ENCODE data around the gene SLC2A1. TPM values are rescaled to one million over a fixed set of nuclear protein-coding genes. Genes with fewer than 3 reads are reported as not detected.

SLC2A1 gene
- total RNA-seq, 1 experiment from 2014 or later: 327 TPM

- CTCF ChIA-PET: no interaction called here
- H2AFZ ChIP-seq: no peak overlapping the region
- BruUV-seq (replicated peaks): no TSS peak
Observed at GRCh38 chr1:43000271-43000670, 41.6 kb upstream of the SLC2A1 start.

GRCh38 chr1:42999308-42999707 lies 40.6 kb upstream of the SLC2A1 start:
- BruUV-seq (replicated peaks): no TSS peak
- POLR2A ChIA-PET (ENCODE audit: unreplicated experiment): no interaction called here
- H3K4me2 ChIP-seq: no peak overlapping the region

More at GRCh38 chr1:43000271-43000670, 41.6 kb upstream of the SLC2A1 start:
- TF ChIP-seq CTCF (conservative IDR thresholded peaks at IDR 0.05) (no peak), EZH2 (IDR thresholded peaks at IDR 0.05; ENCODE audit: low read depth) (no peak)
- H3K36me3 ChIP-seq (ENCODE audit: low read depth): no peaks in the 10 kb centered on the region
- H3K4me1 ChIP-seq (replicated peaks; ENCODE audit: insufficient read depth): no peaks in the 10 kb centered on the region
- DNase-seq: no peak
- no peak overlapping the region for H3K4me3 ChIP-seq
- H3K4me2 ChIP-seq: no peak overlapping the region
- H4K20me1 ChIP-seq (ENCODE audit: insufficient read depth): no peaks in the 10 kb centered on the region
- intact Hi-C loops (cut with micrococcal nuclease; ENCODE audit: unreplicated experiment): no loop called here
- POLR2A ChIA-PET (ENCODE audit: unreplicated experiment): no interaction called here
- H3K27ac ChIP-seq: no peak overlapping the region
- H3K9me3 ChIP-seq (ENCODE audit: insufficient read depth, low read depth): no peaks in the 10 kb centered on the region
- H3K27me3 ChIP-seq (ENCODE audit: insufficient read depth, low read depth): no peaks in the 10 kb centered on the region
- H3F3A ChIP-seq (ENCODE audit: insufficient read depth, low read depth): no peaks in the 10 kb centered on the region
- H3K9me2 ChIP-seq (ENCODE audit: insufficient read depth): no peaks in the 10 kb centered on the region
- H3K79me2 ChIP-seq (ENCODE audit: low read depth): no peaks in the 10 kb centered on the region

GRCh38 chr1:42998386-42998785 lies 39.7 kb upstream of the SLC2A1 start:
- Histone ChIP-seq H3K4me1 (replicated peaks; ENCODE audit: insufficient read depth) (no peaks in the 10 kb centered on the region), H3K4me3 (no peak overlapping the region), H3K9me2 (ENCODE audit: insufficient read depth) (no peaks in the 10 kb centered on the region), H3K9me3 (ENCODE audit: insufficient read depth, low read depth) (no peaks in the 10 kb centered on the region), H3K79me2 (ENCODE audit: low read depth) (no peaks in the 10 kb centered on the region), H3K27ac (no peak overlapping the region), H2AFZ (no peak overlapping the region), H4K20me1 (ENCODE audit: insufficient read depth) (no peaks in the 10 kb centered on the region), H3K36me3 (ENCODE audit: low read depth) (no peaks in the 10 kb centered on the region), H3K27me3 (ENCODE audit: insufficient read depth, low read depth) (no peaks in the 10 kb centered on the region), H3F3A (ENCODE audit: insufficient read depth, low read depth) (no peaks in the 10 kb centered on the region), H3K4me2 (no peak overlapping the region)
- BruUV-seq (replicated peaks): no TSS peak
- no peak for DNase-seq
- POLR2A ChIA-PET (ENCODE audit: unreplicated experiment): no interaction called here
- intact Hi-C loops (cut with micrococcal nuclease; ENCODE audit: unreplicated experiment): no loop called here
- TF ChIP-seq CTCF (conservative IDR thresholded peaks at IDR 0.05): no peak
- no peak for TF ChIP-seq EZH2 (IDR thresholded peaks at IDR 0.05; ENCODE audit: low read depth)
- CTCF ChIA-PET: interaction anchor here (0.7 kb wide), 1 partner anchor 38 kb away, joined by 5 read pairs; no protein-coding TSS in a partner anchor

More at GRCh38 chr1:42999308-42999707, 40.6 kb upstream of the SLC2A1 start:
- H3K9me3 ChIP-seq (ENCODE audit: insufficient read depth, low read depth): no peaks in the 10 kb centered on the region
- H3K4me1 ChIP-seq (replicated peaks; ENCODE audit: insufficient read depth): no peaks in the 10 kb centered on the region
- no peak for DNase-seq
- CTCF ChIA-PET: interaction anchor here (0.8 kb wide), 1 partner anchor 76 kb away, joined by 5 read pairs; no protein-coding TSS in a partner anchor
- H3K36me3 ChIP-seq (ENCODE audit: low read depth): no peaks in the 10 kb centered on the region
- no peak overlapping the region for H3K27ac ChIP-seq
- no peak overlapping the region for H3K4me3 ChIP-seq
- no peaks in the 10 kb centered on the region for H3K9me2 ChIP-seq (ENCODE audit: insufficient read depth)
- no peak overlapping the region for H2AFZ ChIP-seq
- H3F3A ChIP-seq (ENCODE audit: insufficient read depth, low read depth): no peaks in the 10 kb centered on the region
- intact Hi-C loops (cut with micrococcal nuclease; ENCODE audit: unreplicated experiment): no loop called here
- H4K20me1 ChIP-seq (ENCODE audit: insufficient read depth): no peaks in the 10 kb centered on the region
- H3K27me3 ChIP-seq (ENCODE audit: insufficient read depth, low read depth): no peaks in the 10 kb centered on the region
- no peaks in the 10 kb centered on the region for H3K79me2 ChIP-seq (ENCODE audit: low read depth)
- TF ChIP-seq CTCF (conservative IDR thresholded peaks at IDR 0.05): no peak
- no peak for TF ChIP-seq EZH2 (IDR thresholded peaks at IDR 0.05; ENCODE audit: low read depth)

Data from PC-9 (cell line).